ENCODE results near the gene TEX22.

DNA sequence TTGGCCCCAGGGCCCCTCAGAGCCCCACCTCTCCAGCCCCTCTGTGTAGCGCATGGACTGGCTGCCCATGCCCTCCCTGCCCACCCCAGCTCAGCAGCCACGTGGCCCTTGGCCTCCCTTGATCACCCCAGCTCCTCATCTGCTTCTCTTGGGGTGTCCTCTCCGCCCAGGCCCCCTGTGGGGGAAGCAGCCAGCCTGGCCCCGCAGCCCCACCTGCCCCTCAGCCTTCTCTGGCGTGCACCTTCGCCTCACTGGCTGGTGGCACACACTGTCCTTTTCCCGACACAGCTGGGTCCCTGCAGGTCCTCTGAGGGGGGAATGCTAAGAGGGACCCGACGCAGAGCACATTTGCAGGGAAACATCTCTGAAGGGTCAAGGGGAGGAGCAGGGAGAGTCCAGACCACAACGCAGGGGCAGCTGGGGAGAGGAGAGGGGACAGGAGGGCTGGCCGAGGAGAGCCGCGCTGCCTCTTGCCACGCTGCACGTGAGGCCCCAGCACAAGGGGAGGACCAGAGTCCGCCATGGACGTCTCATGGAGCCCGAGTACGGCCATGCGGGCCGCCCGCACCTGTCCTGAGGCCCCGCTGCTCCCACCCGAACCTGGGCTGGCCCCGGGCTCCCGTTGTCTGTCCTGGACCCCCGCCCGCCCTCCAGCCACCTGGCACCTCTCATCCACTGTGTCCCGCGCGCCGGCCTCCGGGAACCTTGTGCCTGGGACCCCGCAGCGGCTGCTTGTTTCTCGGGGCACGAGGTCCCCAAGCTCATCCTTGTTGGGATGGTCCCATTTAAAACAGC is 47.7 kb upstream of the TEX22 start:
- TF ChIP-seq CTCF (IDR thresholded peaks at IDR 0.05) (no peak), POLR2AphosphoS5 (IDR thresholded peaks at IDR 0.05) (no peak), POLR2A (IDR thresholded peaks at IDR 0.05) (no peak)

Measured in sigmoid colon (tissue), 4 donors.